ENCODE data around the gene SON.

The SON gene

GRCh38 chr21:33557447-33557846, 14.6 kb downstream of the SON start:
- no CpG with 5 or more reads among the region's 19 CpGs for WGBS, 2 donors (ENCODE audit: extremely low coverage in 2 of 2, insufficient read length in 2 of 2, insufficient replicate concordance in 1 of 2)
- Histone ChIP-seq H3K23ac (ENCODE audit: low read depth, low read length, poor library complexity) (no peak overlapping the region), H4K91ac (ENCODE audit: low read depth, low read length, poor library complexity) (no peak overlapping the region), H3K4me2 (ENCODE audit: insufficient read depth, low read length, poor library complexity, severe bottlenecking) (no peak overlapping the region), H3K9me3 (replicated peaks in 1 of 2; ENCODE audit: control insufficient read depth in 2 of 2, insufficient read depth in 1 of 2, low read depth in 1 of 2, low read length in 2 of 2) (peaks cover 0 to 25% of the 10 kb centered on the region in 2 donors), H2AK5ac (ENCODE audit: low read depth, low read length) (no peak overlapping the region), H3K36me3 (replicated peaks in 1 of 2; ENCODE audit: control insufficient read depth in 2 of 2, insufficient read depth in 2 of 2, low read length in 2 of 2) (peaks cover 48 to 98% of the 10 kb centered on the region in 2 donors), H4K8ac (ENCODE audit: low read depth, low read length) (no peak overlapping the region), H3K27me3 (ENCODE audit: control insufficient read depth in 3 of 3, insufficient read depth in 3 of 3, low read depth in 1 of 3, low read length in 3 of 3) (no peaks in the 10 kb centered on the region), H3K14ac (ENCODE audit: low read length) (no peak overlapping the region), H3K79me1 (ENCODE audit: low read depth, low read length) (peaks cover 7% of the 10 kb centered on the region), H3K4ac (ENCODE audit: low read length) (no peak overlapping the region), H2AFZ (ENCODE audit: low read length) (no peak overlapping the region), H3K4me1 (ENCODE audit: control insufficient read depth in 2 of 2, insufficient read depth in 1 of 2, low read depth in 1 of 2, low read length in 2 of 2) (no peaks in the 10 kb centered on the region), H2BK15ac (ENCODE audit: low read length) (no peak overlapping the region), H2BK12ac (ENCODE audit: low read length) (no peak overlapping the region), H2BK5ac (ENCODE audit: low read length) (no peak overlapping the region), H3K4me3 (ENCODE audit: low read length in 2 of 2) (no peak overlapping the region), H2BK120ac (ENCODE audit: low read depth, low read length) (no peak overlapping the region), H3K18ac (ENCODE audit: low read length) (no peak overlapping the region), H3K9ac (ENCODE audit: low read depth, low read length, poor library complexity) (no peak overlapping the region), H3K27ac (replicated peaks; ENCODE audit: low read length) (no peak overlapping the region)
- no peak for DNase-seq (ENCODE audit: low spot score)

DNA sequence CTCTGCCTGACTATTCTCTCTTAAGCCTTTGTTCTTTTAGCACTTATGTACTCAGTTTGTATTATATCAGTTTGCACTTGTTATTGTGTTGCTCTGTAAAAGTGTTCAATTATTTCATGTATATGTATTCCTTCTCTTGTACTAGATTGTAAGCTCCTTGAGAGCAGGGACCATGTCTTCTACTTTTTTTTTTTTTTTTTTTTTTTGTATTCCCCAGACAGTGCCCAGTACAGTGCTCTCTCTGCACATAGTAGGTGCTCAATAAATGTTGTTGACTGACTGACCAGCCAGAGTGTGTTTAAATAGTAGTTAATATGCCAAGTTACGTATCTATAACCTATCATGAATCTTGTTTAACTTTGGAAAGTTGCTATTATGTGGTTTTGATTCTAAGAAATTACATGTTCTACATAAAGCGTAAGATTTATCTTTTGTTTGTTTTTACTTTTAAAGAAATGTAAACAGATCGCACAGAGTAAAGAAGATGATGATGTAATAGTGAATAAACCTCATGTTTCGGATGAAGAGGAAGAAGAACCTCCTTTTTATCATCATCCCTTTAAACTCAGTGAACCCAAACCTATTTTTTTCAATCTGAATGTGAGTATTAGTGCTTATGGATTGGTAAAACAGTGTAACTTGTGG, 16.1 kb downstream of the SON start:
- no peak overlapping the region for H2BK15ac ChIP-seq (ENCODE audit: low read length)
- WGBS, 2 donors (ENCODE audit: extremely low coverage in 2 of 2, insufficient read length in 2 of 2, insufficient replicate concordance in 1 of 2), result no CpG with 5 or more reads among the region's 4 CpGs
- peaks cover 35 to 98% of the 10 kb centered on the region in 2 donors for H3K36me3 ChIP-seq (replicated peaks in 1 of 2; ENCODE audit: control insufficient read depth in 2 of 2, insufficient read depth in 2 of 2, low read length in 2 of 2)
- no peaks in the 10 kb centered on the region for H3K4me1 ChIP-seq (ENCODE audit: control insufficient read depth in 2 of 2, insufficient read depth in 1 of 2, low read depth in 1 of 2, low read length in 2 of 2)
- no peak overlapping the region for H2BK120ac ChIP-seq (ENCODE audit: low read depth, low read length)
- H2AFZ ChIP-seq (ENCODE audit: low read length), result no peak overlapping the region
- no peaks in the 10 kb centered on the region for H3K27me3 ChIP-seq (ENCODE audit: control insufficient read depth in 3 of 3, insufficient read depth in 3 of 3, low read depth in 1 of 3, low read length in 3 of 3)
- no peak overlapping the region for H2BK12ac ChIP-seq (ENCODE audit: low read length)
- H3K14ac ChIP-seq (ENCODE audit: low read length), result no peak overlapping the region
- DNase-seq (ENCODE audit: low spot score), result no peak
- H3K23ac ChIP-seq (ENCODE audit: low read depth, low read length, poor library complexity), result no peak overlapping the region
- H3K79me1 ChIP-seq (ENCODE audit: low read depth, low read length), result peaks cover 2% of the 10 kb centered on the region
- no peak overlapping the region for H3K27ac ChIP-seq (replicated peaks; ENCODE audit: low read length)
- H4K8ac ChIP-seq (ENCODE audit: low read depth, low read length), result no peak overlapping the region
- H3K9me3 ChIP-seq (replicated peaks in 1 of 2; ENCODE audit: control insufficient read depth in 2 of 2, insufficient read depth in 1 of 2, low read depth in 1 of 2, low read length in 2 of 2), result peaks cover 0 to 12% of the 10 kb centered on the region in 2 donors
- no peak overlapping the region for H2BK5ac ChIP-seq (ENCODE audit: low read length)
- H3K4me3 ChIP-seq (ENCODE audit: low read length in 2 of 2), result no peak overlapping the region
- no peak overlapping the region for H2AK5ac ChIP-seq (ENCODE audit: low read depth, low read length)
- no peak overlapping the region for H3K18ac ChIP-seq (ENCODE audit: low read length)
- H3K4me2 ChIP-seq (ENCODE audit: insufficient read depth, low read length, poor library complexity, severe bottlenecking), result no peak overlapping the region
- no peak overlapping the region for H3K4ac ChIP-seq (ENCODE audit: low read length)
- no peak overlapping the region for H3K9ac ChIP-seq (ENCODE audit: low read depth, low read length, poor library complexity)
- no peak overlapping the region for H4K91ac ChIP-seq (ENCODE audit: low read depth, low read length, poor library complexity)

DNA sequence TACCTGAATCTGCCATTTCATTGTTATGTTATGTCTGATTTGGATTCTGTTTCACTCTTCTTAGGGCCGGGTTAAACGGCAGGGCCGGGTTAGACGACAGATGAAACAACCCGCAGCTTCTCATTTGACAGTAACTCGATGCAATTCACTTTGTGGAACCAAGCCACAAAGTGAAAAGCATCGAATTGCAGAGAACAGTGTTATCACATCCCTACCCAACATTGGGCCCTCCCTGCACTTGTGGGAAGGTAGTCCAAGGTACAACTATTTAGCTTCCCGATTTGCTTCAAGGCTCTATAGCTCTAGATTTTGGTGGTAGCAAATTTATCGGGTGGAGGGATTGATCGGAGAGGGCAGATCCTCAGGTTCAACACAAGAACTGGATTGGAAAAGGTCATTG, 17.0 kb downstream of the SON start:
- peaks cover 0 to 4% of the 10 kb centered on the region in 2 donors for H3K9me3 ChIP-seq (replicated peaks in 1 of 2; ENCODE audit: control insufficient read depth in 2 of 2, insufficient read depth in 1 of 2, low read depth in 1 of 2, low read length in 2 of 2)
- no peak overlapping the region for H3K4me2 ChIP-seq (ENCODE audit: insufficient read depth, low read length, poor library complexity, severe bottlenecking)
- H3K18ac ChIP-seq (ENCODE audit: low read length), result no peak overlapping the region
- no peak overlapping the region for H2BK15ac ChIP-seq (ENCODE audit: low read length)
- H3K27ac ChIP-seq (replicated peaks; ENCODE audit: low read length), result no peak overlapping the region
- no peak overlapping the region for H3K23ac ChIP-seq (ENCODE audit: low read depth, low read length, poor library complexity)
- DNase-seq (ENCODE audit: low spot score), result no peak
- H2BK5ac ChIP-seq (ENCODE audit: low read length), result no peak overlapping the region
- no peak overlapping the region for H3K4ac ChIP-seq (ENCODE audit: low read length)
- no peak overlapping the region for H4K91ac ChIP-seq (ENCODE audit: low read depth, low read length, poor library complexity)
- peaks cover 2% of the 10 kb centered on the region for H3K79me1 ChIP-seq (ENCODE audit: low read depth, low read length)
- H2BK12ac ChIP-seq (ENCODE audit: low read length), result no peak overlapping the region
- no CpG with 5 or more reads among the region's 10 CpGs for WGBS, 2 donors (ENCODE audit: extremely low coverage in 2 of 2, insufficient read length in 2 of 2, insufficient replicate concordance in 1 of 2)
- H3K9ac ChIP-seq (ENCODE audit: low read depth, low read length, poor library complexity), result no peak overlapping the region
- H3K14ac ChIP-seq (ENCODE audit: low read length), result no peak overlapping the region
- H3K36me3 ChIP-seq (replicated peaks in 1 of 2; ENCODE audit: control insufficient read depth in 2 of 2, insufficient read depth in 2 of 2, low read length in 2 of 2), result peaks cover 31 to 98% of the 10 kb centered on the region in 2 donors
- H2BK120ac ChIP-seq (ENCODE audit: low read depth, low read length), result no peak overlapping the region
- H2AK5ac ChIP-seq (ENCODE audit: low read depth, low read length), result no peak overlapping the region
- no peaks in the 10 kb centered on the region for H3K27me3 ChIP-seq (ENCODE audit: control insufficient read depth in 3 of 3, insufficient read depth in 3 of 3, low read depth in 1 of 3, low read length in 3 of 3)
- H2AFZ ChIP-seq (ENCODE audit: low read length), result no peak overlapping the region
- no peak overlapping the region for H3K4me3 ChIP-seq (ENCODE audit: low read length in 2 of 2)
- H4K8ac ChIP-seq (ENCODE audit: low read depth, low read length), result no peak overlapping the region
- no peaks in the 10 kb centered on the region for H3K4me1 ChIP-seq (ENCODE audit: control insufficient read depth in 2 of 2, insufficient read depth in 1 of 2, low read depth in 1 of 2, low read length in 2 of 2)

DNA sequence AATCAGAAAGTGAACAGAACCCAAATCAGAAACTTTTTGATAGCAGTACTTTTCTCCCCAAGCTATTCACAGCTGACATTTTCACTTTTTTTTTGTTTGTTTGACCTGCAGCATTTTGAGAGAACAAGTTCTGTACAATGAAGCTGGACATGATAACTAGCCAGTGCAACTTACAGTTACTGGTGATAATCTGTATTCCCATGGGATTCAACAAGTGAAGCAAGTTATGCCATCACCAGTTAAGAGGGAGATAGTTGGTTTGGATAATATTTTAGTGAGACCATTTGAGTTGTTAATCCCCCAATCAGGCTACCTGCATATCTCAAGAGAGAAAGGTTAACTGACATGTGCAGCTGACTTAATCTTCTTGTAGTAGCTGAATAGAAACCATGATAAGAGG, 18.1 kb downstream of the SON start:
- no peak overlapping the region for H2BK120ac ChIP-seq (ENCODE audit: low read depth, low read length)
- H3K4me3 ChIP-seq (ENCODE audit: low read length in 2 of 2), result no peak overlapping the region
- no peak overlapping the region for H2AK5ac ChIP-seq (ENCODE audit: low read depth, low read length)
- H3K4me1 ChIP-seq (ENCODE audit: control insufficient read depth in 2 of 2, insufficient read depth in 1 of 2, low read depth in 1 of 2, low read length in 2 of 2), result no peaks in the 10 kb centered on the region
- no peak overlapping the region for H3K18ac ChIP-seq (ENCODE audit: low read length)
- no peak overlapping the region for H4K8ac ChIP-seq (ENCODE audit: low read depth, low read length)
- no peak overlapping the region for H3K27ac ChIP-seq (replicated peaks; ENCODE audit: low read length)
- no peak overlapping the region for H3K14ac ChIP-seq (ENCODE audit: low read length)
- peaks cover 0 to 4% of the 10 kb centered on the region in 2 donors for H3K9me3 ChIP-seq (replicated peaks in 1 of 2; ENCODE audit: control insufficient read depth in 2 of 2, insufficient read depth in 1 of 2, low read depth in 1 of 2, low read length in 2 of 2)
- DNase-seq (ENCODE audit: low spot score), result no peak
- H3K4me2 ChIP-seq (ENCODE audit: insufficient read depth, low read length, poor library complexity, severe bottlenecking), result no peak overlapping the region
- peaks cover 29 to 99% of the 10 kb centered on the region in 2 donors for H3K36me3 ChIP-seq (replicated peaks in 1 of 2; ENCODE audit: control insufficient read depth in 2 of 2, insufficient read depth in 2 of 2, low read length in 2 of 2)
- no peaks in the 10 kb centered on the region for H3K27me3 ChIP-seq (ENCODE audit: control insufficient read depth in 3 of 3, insufficient read depth in 3 of 3, low read depth in 1 of 3, low read length in 3 of 3)
- H2BK15ac ChIP-seq (ENCODE audit: low read length), result no peak overlapping the region
- no peak overlapping the region for H4K91ac ChIP-seq (ENCODE audit: low read depth, low read length, poor library complexity)
- H3K4ac ChIP-seq (ENCODE audit: low read length), result no peak overlapping the region
- H3K23ac ChIP-seq (ENCODE audit: low read depth, low read length, poor library complexity), result no peak overlapping the region
- no peak overlapping the region for H2BK12ac ChIP-seq (ENCODE audit: low read length)
- H3K79me1 ChIP-seq (ENCODE audit: low read depth, low read length), result peaks cover 2% of the 10 kb centered on the region
- H3K9ac ChIP-seq (ENCODE audit: low read depth, low read length, poor library complexity), result no peak overlapping the region
- H2AFZ ChIP-seq (ENCODE audit: low read length), result no peak overlapping the region
- H2BK5ac ChIP-seq (ENCODE audit: low read length), result no peak overlapping the region
